ENCODE data around the gene RAMAC. TPM values are rescaled to one million over a fixed set of nuclear protein-coding genes. Genes with fewer than 3 reads are reported as not detected.

Gene RAMAC
- total and polyA plus RNA-seq, 2 of the 8 experiments (the other 6 are each of a cell fraction or from before 2014, with no cell fraction given): 20.7 to 32.9 TPM

DNA sequence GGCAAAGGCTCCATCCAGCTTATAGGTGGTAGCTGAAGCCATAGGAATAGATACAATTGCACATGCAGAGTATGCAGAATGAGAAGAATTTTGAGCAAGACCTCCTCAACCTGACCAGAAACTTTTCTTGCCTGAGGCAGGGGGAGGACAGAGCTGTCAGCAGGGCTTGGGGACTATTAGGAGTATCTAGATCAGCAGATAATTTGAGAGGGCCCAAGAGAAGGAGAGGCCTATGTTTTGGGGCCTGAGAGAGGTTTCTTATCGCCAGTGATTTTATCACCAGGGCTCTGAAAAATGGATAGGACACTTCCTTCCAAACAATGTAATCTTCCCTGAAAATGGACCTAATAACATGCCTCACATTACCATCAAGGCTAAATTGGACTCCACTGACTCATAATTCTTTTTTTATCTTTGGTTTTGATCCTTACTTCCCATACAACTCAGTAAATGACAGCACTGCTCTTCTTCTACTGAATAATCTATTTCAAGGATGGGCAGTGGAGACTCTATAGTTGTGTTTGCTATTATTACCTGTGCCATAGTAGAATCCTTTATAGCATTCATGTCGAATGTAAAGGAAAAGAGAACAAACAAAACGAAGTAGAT, 15.8 kb upstream of the RAMAC start (continued):
- no peak for TF ChIP-seq CHD7 (IDR thresholded peaks at IDR 0.05; ENCODE audit: insufficient replicate concordance, low read length)
